ENCODE measurements around the gene KRTAP10-7. TPM values are rescaled to one million over a fixed set of nuclear protein-coding genes. Genes with fewer than 3 reads are reported as not detected.

The KRTAP10-7 gene
- total RNA-seq, 1 experiment from 2014 or later = not detected

- Histone ChIP-seq H3K4me3 (ENCODE audit: low read depth, low read length) (no peak overlapping the region), H3K27me3 (replicated peaks; ENCODE audit: control insufficient read depth, insufficient read depth, low read length) (no peaks in the 10 kb centered on the region), H3K4me1 (no peaks in the 10 kb centered on the region), H3K36me3 (ENCODE audit: control insufficient read depth, insufficient read depth, low read length) (no peaks in the 10 kb centered on the region), H3K9me3 (no peaks in the 10 kb centered on the region; the same call in 1 of the 2 replicates)
- ChIA-PET CTCF (no interaction called here), POLR2A (no interaction called here)
- peaks cover 41% of the 10 kb centered on the region for H3K9me3 Mint-ChIP-seq (ENCODE audit: unreplicated experiment)
- H3K36me3 Mint-ChIP-seq (ENCODE audit: insufficient read depth, unreplicated experiment) = no peaks in the 10 kb centered on the region
- TF ChIP-seq CTCF (IDR thresholded peaks at IDR 0.05; ENCODE audit: insufficient read depth in 1 of 2, low read depth in 1 of 2, low read length in 1 of 2, severe bottlenecking in 1 of 2, unreplicated experiment in 1 of 2) = no peak
- H3K27ac Mint-ChIP-seq (ENCODE audit: unreplicated experiment) = no peak overlapping the region
- DNase-seq = no peak
- intact Hi-C loops (cut with micrococcal nuclease; ENCODE audit: unreplicated experiment) = no loop called here
- no peaks in the 10 kb centered on the region for H3K4me1 Mint-ChIP-seq (ENCODE audit: low read depth, unreplicated experiment)
- no TSS peak for BruUV-seq (replicated peaks)
- peaks cover 11% of the 10 kb centered on the region for H3K27me3 Mint-ChIP-seq (ENCODE audit: insufficient read depth, unreplicated experiment)
- no peak overlapping the region for H3K4me3 Mint-ChIP-seq (ENCODE audit: unreplicated experiment)
These were observed 38.9 kb downstream of the KRTAP10-7 start for GRCh38 chr21:44639331-44639655.

- Histone ChIP-seq H3K36me3 (ENCODE audit: control insufficient read depth, insufficient read depth, low read length) (no peaks in the 10 kb centered on the region), H3K9me3 (peaks cover 13% of the 10 kb centered on the region), H3K4me1 (no peaks in the 10 kb centered on the region), H3K27me3 (replicated peaks; ENCODE audit: control insufficient read depth, insufficient read depth, low read length) (no peaks in the 10 kb centered on the region), H3K4me3 (ENCODE audit: low read depth, low read length) (no peak overlapping the region)
- H3K36me3 Mint-ChIP-seq (ENCODE audit: insufficient read depth, unreplicated experiment) = no peaks in the 10 kb centered on the region
- no TSS peak for BruUV-seq (replicated peaks)
- DNase-seq = no peak
- intact Hi-C loops (cut with micrococcal nuclease; ENCODE audit: unreplicated experiment) = no loop called here
- H3K27me3 Mint-ChIP-seq (ENCODE audit: insufficient read depth, unreplicated experiment) = peaks cover 8% of the 10 kb centered on the region
- no peak for TF ChIP-seq CTCF (IDR thresholded peaks at IDR 0.05; ENCODE audit: insufficient read depth in 1 of 2, low read depth in 1 of 2, low read length in 1 of 2, severe bottlenecking in 1 of 2, unreplicated experiment in 1 of 2)
- H3K9me3 Mint-ChIP-seq (ENCODE audit: unreplicated experiment) = peaks cover 50% of the 10 kb centered on the region
- POLR2A ChIA-PET = no interaction called here
- H3K27ac Mint-ChIP-seq (ENCODE audit: unreplicated experiment) = no peak overlapping the region
- no peak overlapping the region for H3K4me3 Mint-ChIP-seq (ENCODE audit: unreplicated experiment)
- H3K4me1 Mint-ChIP-seq (ENCODE audit: low read depth, unreplicated experiment) = no peaks in the 10 kb centered on the region
- CTCF ChIA-PET = no interaction called here
These were observed 40.4 kb downstream of the KRTAP10-7 start for GRCh38 chr21:44640761-44641160.

- Histone ChIP-seq H3K27me3 (replicated peaks; ENCODE audit: control insufficient read depth, insufficient read depth, low read length) (no peaks in the 10 kb centered on the region), H3K4me1 (no peaks in the 10 kb centered on the region), H3K36me3 (ENCODE audit: control insufficient read depth, insufficient read depth, low read length) (no peaks in the 10 kb centered on the region), H3K4me3 (ENCODE audit: low read depth, low read length) (no peak overlapping the region), H3K9me3 (peaks cover 13% of the 10 kb centered on the region)
- DNase-seq = no peak
- ChIA-PET CTCF (no interaction called here), POLR2A (no interaction called here)
- H3K4me1 Mint-ChIP-seq (ENCODE audit: low read depth, unreplicated experiment) = no peaks in the 10 kb centered on the region
- intact Hi-C loops (cut with micrococcal nuclease; ENCODE audit: unreplicated experiment) = no loop called here
- H3K9me3 Mint-ChIP-seq (ENCODE audit: unreplicated experiment) = peaks cover 55% of the 10 kb centered on the region
- no peak overlapping the region for H3K4me3 Mint-ChIP-seq (ENCODE audit: unreplicated experiment)
- no TSS peak for BruUV-seq (replicated peaks)
- H3K36me3 Mint-ChIP-seq (ENCODE audit: insufficient read depth, unreplicated experiment) = no peaks in the 10 kb centered on the region
- TF ChIP-seq CTCF (IDR thresholded peaks at IDR 0.05; ENCODE audit: insufficient read depth in 1 of 2, low read depth in 1 of 2, low read length in 1 of 2, severe bottlenecking in 1 of 2, unreplicated experiment in 1 of 2) = no peak
- peaks cover 8% of the 10 kb centered on the region for H3K27me3 Mint-ChIP-seq (ENCODE audit: insufficient read depth, unreplicated experiment)
- no peak overlapping the region for H3K27ac Mint-ChIP-seq (ENCODE audit: unreplicated experiment)
These were observed 43.4 kb downstream of the KRTAP10-7 start for GRCh38 chr21:44643741-44644310.
